ENCODE measurements around the gene NEDD4L. TPM values are rescaled to one million over a fixed set of nuclear protein-coding genes. Genes with fewer than 3 reads are reported as not detected.

NEDD4L gene
- total RNA-seq, 2 experiments from 2014 or later: 3.2 to 3.3 TPM

GRCh38 chr18:58419587-58420199 is 375.7 kb downstream of the NEDD4L start:
- no peak overlapping the region for H2AFZ ChIP-seq (ENCODE audit: low read length)
- BruUV-seq (replicated peaks): no TSS peak
- no peaks in the 10 kb centered on the region for H3K9me2 ChIP-seq (ENCODE audit: insufficient read depth, low read length)
- ChIA-PET POLR2A (no interaction called here), CTCF (ENCODE audit: unreplicated experiment) (no interaction called here)
- H4K20me1 ChIP-seq (ENCODE audit: insufficient read depth, low read length): no peaks in the 10 kb centered on the region
- no peak for DNase-seq (ENCODE audit: low spot score)
- intact Hi-C loops (cut with micrococcal nuclease; ENCODE audit: unreplicated experiment): no loop called here
- no peaks in the 10 kb centered on the region for H3K4me1 ChIP-seq (ENCODE audit: insufficient read depth, low read length, poor library complexity, severe bottlenecking)
- H3K36me3 ChIP-seq (ENCODE audit: insufficient read depth, low read length): no peaks in the 10 kb centered on the region
- H3K27ac ChIP-seq (ENCODE audit: low read depth, low read length, poor library complexity, severe bottlenecking): no peak overlapping the region
- H3K4me3 ChIP-seq (ENCODE audit: low read depth, low read length, poor library complexity, severe bottlenecking): no peak overlapping the region
- no peaks in the 10 kb centered on the region for H3K79me2 ChIP-seq (ENCODE audit: insufficient read depth, low read depth, low read length)
- H3K4me2 ChIP-seq (ENCODE audit: low read length): no peak overlapping the region
- TF ChIP-seq EZH2phosphoT487 (IDR thresholded peaks at IDR 0.05; ENCODE audit: borderline replicate concordance, low read depth, low read length): no peak
- no peak for TF ChIP-seq CTCF (conservative IDR thresholded peaks at IDR 0.05; ENCODE audit: low read length)
- no peaks in the 10 kb centered on the region for H3K9me3 ChIP-seq (ENCODE audit: low read length)

GRCh38 chr18:58426611-58427010 is 382.6 kb downstream of the NEDD4L start:
- H3K4me2 ChIP-seq (ENCODE audit: low read length): no peak overlapping the region
- TF ChIP-seq EZH2phosphoT487 (IDR thresholded peaks at IDR 0.05; ENCODE audit: borderline replicate concordance, low read depth, low read length) (no peak), CTCF (conservative IDR thresholded peaks at IDR 0.05; ENCODE audit: low read length) (no peak)
- no peaks in the 10 kb centered on the region for H3K9me3 ChIP-seq (ENCODE audit: low read length)
- POLR2A ChIA-PET: interaction anchor here (0.7 kb wide), 1 partner anchor 42 kb away, joined by 4 read pairs; no protein-coding TSS in a partner anchor
- no peaks in the 10 kb centered on the region for H3K36me3 ChIP-seq (ENCODE audit: insufficient read depth, low read length)
- H2AFZ ChIP-seq (ENCODE audit: low read length): no peak overlapping the region
- H3K4me3 ChIP-seq (ENCODE audit: low read depth, low read length, poor library complexity, severe bottlenecking): no peak overlapping the region
- H3K27ac ChIP-seq (ENCODE audit: low read depth, low read length, poor library complexity, severe bottlenecking): no peak overlapping the region
- BruUV-seq (replicated peaks): no TSS peak
- CTCF ChIA-PET (ENCODE audit: unreplicated experiment): no interaction called here
- no peak for DNase-seq (ENCODE audit: low spot score)
- H3K9me2 ChIP-seq (ENCODE audit: insufficient read depth, low read length): no peaks in the 10 kb centered on the region
- intact Hi-C loops (cut with micrococcal nuclease; ENCODE audit: unreplicated experiment): no loop called here
- no peaks in the 10 kb centered on the region for H3K4me1 ChIP-seq (ENCODE audit: insufficient read depth, low read length, poor library complexity, severe bottlenecking)
- H4K20me1 ChIP-seq (ENCODE audit: insufficient read depth, low read length): no peaks in the 10 kb centered on the region
- no peaks in the 10 kb centered on the region for H3K79me2 ChIP-seq (ENCODE audit: insufficient read depth, low read depth, low read length)

GRCh38 chr18:58427321-58427720 is 383.3 kb downstream of the NEDD4L start:
- intact Hi-C loops (cut with micrococcal nuclease; ENCODE audit: unreplicated experiment): no loop called here
- Histone ChIP-seq H2AFZ (ENCODE audit: low read length) (no peak overlapping the region), H3K9me2 (ENCODE audit: insufficient read depth, low read length) (no peaks in the 10 kb centered on the region), H3K36me3 (ENCODE audit: insufficient read depth, low read length) (no peaks in the 10 kb centered on the region), H4K20me1 (ENCODE audit: insufficient read depth, low read length) (no peaks in the 10 kb centered on the region), H3K4me2 (ENCODE audit: low read length) (no peak overlapping the region), H3K79me2 (ENCODE audit: insufficient read depth, low read depth, low read length) (no peaks in the 10 kb centered on the region), H3K27ac (ENCODE audit: low read depth, low read length, poor library complexity, severe bottlenecking) (no peak overlapping the region), H3K9me3 (ENCODE audit: low read length) (no peaks in the 10 kb centered on the region), H3K4me1 (ENCODE audit: insufficient read depth, low read length, poor library complexity, severe bottlenecking) (no peaks in the 10 kb centered on the region), H3K4me3 (ENCODE audit: low read depth, low read length, poor library complexity, severe bottlenecking) (no peak overlapping the region)
- ChIA-PET CTCF (ENCODE audit: unreplicated experiment) (no interaction called here), POLR2A (no interaction called here)
- no peak for DNase-seq (ENCODE audit: low spot score)
- no TSS peak for BruUV-seq (replicated peaks)
- TF ChIP-seq EZH2phosphoT487 (IDR thresholded peaks at IDR 0.05; ENCODE audit: borderline replicate concordance, low read depth, low read length) (no peak), CTCF (conservative IDR thresholded peaks at IDR 0.05; ENCODE audit: low read length) (no peak)

Data from OCI-LY7 (cell line).